Astrocyte (in vitro differentiated cells and primary cell): ENCODE results near the gene IL12RB1. TPM values are rescaled to one million over a fixed set of nuclear protein-coding genes. Genes with fewer than 3 reads are reported as not detected.
A peak's percentile ranks its signal among the peaks of the same experiment; 100 is the strongest.

Source experiments
- DNase-seq: peaks from one replicate; pipeline ENCODE4 v3.0.0-alpha.2; 2010; ENCODE audit warnings: low read depth
- FAIRE-seq: peaks from 2 replicates; lab custom pipeline; 2011; peaks lifted over from hg19 to GRCh38; lab: Jason Lieb, UNC
- H2AFZ ChIP-seq: 2 replicates; pipeline ENCODE4 v1.6.0; 2012; ENCODE audit warnings: low read depth, low read length, inconsistent platforms
- H3K27ac ChIP-seq: 2 replicates; pipeline ENCODE4 v1.5.1; 2011; ENCODE audit warnings: low read depth, low read length, inconsistent platforms
- H3K27me3 ChIP-seq: 2 replicates; pipeline ENCODE4 v1.6.0; 2011; ENCODE audit warnings: low read length, inconsistent platforms; ENCODE audit not compliant: insufficient read depth
- H3K36me3 ChIP-seq: 2 replicates; pipeline ENCODE4 v1.5.1; 2011; ENCODE audit warnings: low read length, inconsistent platforms; ENCODE audit not compliant: insufficient read depth
- H3K4me1 ChIP-seq: 2 replicates; pipeline ENCODE4 v1.5.1; 2011; ENCODE audit warnings: low read length, inconsistent platforms; ENCODE audit not compliant: insufficient read depth
- H3K4me2 ChIP-seq: 2 replicates; pipeline ENCODE4 v1.6.0; 2012; ENCODE audit warnings: low read length, inconsistent platforms
- H3K4me3 ChIP-seq: 2 replicates; pipeline ENCODE4 v1.5.1; 2011; ENCODE audit warnings: low read depth, mild to moderate bottlenecking, low read length, inconsistent platforms; ENCODE audit not compliant: insufficient read depth
- H3K79me2 ChIP-seq: 2 replicates; pipeline ENCODE4 v1.6.0; 2012; ENCODE audit warnings: mild to moderate bottlenecking, low read length, inconsistent platforms; ENCODE audit not compliant: insufficient read depth
- H3K9ac ChIP-seq: 2 replicates; pipeline ENCODE4 v1.6.0; 2012; ENCODE audit warnings: mild to moderate bottlenecking, low read length, inconsistent platforms
- H3K9me3 ChIP-seq: 2 replicates; pipeline ENCODE4 v1.5.1; 2012; ENCODE audit warnings: low read depth, mild to moderate bottlenecking, low read length, inconsistent platforms; ENCODE audit not compliant: insufficient read depth
- H4K20me1 ChIP-seq: 2 replicates; pipeline ENCODE4 v1.6.0; 2012; ENCODE audit warnings: low read length, inconsistent platforms; ENCODE audit not compliant: insufficient read depth
- H3K27ac Mint-ChIP-seq: one replicate; pipeline ENCODE4 v1.8.0; 2021; ENCODE audit warnings: mild to moderate bottlenecking, mixed read lengths; ENCODE audit not compliant: unreplicated experiment
- H3K27me3 Mint-ChIP-seq: one replicate; pipeline ENCODE4 v1.8.0; 2021; ENCODE audit warnings: low read depth, mixed read lengths; ENCODE audit not compliant: unreplicated experiment
- H3K36me3 Mint-ChIP-seq: one replicate; pipeline ENCODE4 v1.8.0; 2021; ENCODE audit warnings: low read depth, mixed read lengths; ENCODE audit not compliant: unreplicated experiment
- H3K4me1 Mint-ChIP-seq: one replicate; pipeline ENCODE4 v1.8.0; 2021; ENCODE audit warnings: low read depth, mixed read lengths; ENCODE audit not compliant: unreplicated experiment
- H3K4me3 Mint-ChIP-seq: one replicate; pipeline ENCODE4 v1.8.0; 2021; ENCODE audit warnings: mild to moderate bottlenecking, moderate library complexity, mixed read lengths; ENCODE audit not compliant: unreplicated experiment
- H3K9me3 Mint-ChIP-seq: one replicate; pipeline ENCODE4 v1.8.0; 2021; ENCODE audit warnings: mild to moderate bottlenecking, mixed read lengths; ENCODE audit not compliant: unreplicated experiment
- CTCF ChIP-seq: IDR thresholded peaks from 2 replicates; pipeline ENCODE4 v1.5.1; 2011; ENCODE audit warnings: low read depth, mild to moderate bottlenecking, inconsistent platforms, low read length, moderate library complexity; ENCODE audit not compliant: insufficient read depth
- EZH2 ChIP-seq: IDR thresholded peaks from 2 replicates; pipeline ENCODE4 v1.6.1; 2012; ENCODE audit warnings: mild to moderate bottlenecking, low read length, inconsistent platforms; ENCODE audit not compliant: insufficient read depth
- total RNA-seq: library from RNA; stranded (reverse); gene quantifications from 2 replicates; pipeline ENCODE4 v1.2.1, GENCODE V29; 2021

The IL12RB1 gene
- total RNA-seq, 1 donor from 2014 or later: 0.07 TPM

DNA sequence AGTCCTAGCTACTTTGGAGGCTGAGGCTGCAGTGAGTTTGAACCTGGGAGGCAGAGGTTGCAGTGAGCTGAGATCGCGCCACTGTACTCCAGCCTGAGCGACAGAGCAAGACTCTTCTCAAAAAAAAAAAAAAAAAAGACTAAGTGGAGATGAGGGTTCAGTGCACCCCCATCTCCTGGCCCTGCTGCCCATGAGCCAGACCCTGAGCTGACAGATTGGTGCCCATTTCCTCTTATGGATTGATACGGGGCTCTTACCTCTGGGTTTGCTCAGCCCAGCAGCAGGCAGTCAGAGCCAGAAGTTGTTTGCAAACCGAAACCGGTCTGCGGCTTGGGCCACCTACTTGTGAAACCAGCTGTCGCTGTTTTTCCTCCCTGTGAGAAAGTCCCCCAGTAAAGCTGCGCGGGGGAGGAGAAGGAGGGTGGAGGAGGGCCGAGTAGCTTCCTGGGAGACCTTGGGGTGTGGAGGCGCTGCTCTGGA is 41.9 kb downstream of the IL12RB1 start:
- peaks cover 41% of the 10 kb centered on the region for H3K27me3 Mint-ChIP-seq
- peaks cover 5% of the 10 kb centered on the region for H3K4me1 Mint-ChIP-seq
- H3K9me3 ChIP-seq: peaks cover 5% of the 10 kb centered on the region
- H3K4me3 Mint-ChIP-seq: no peak overlapping the region
- no peaks in the 10 kb centered on the region for H3K36me3 Mint-ChIP-seq
- no peaks in the 10 kb centered on the region for H3K79me2 ChIP-seq
- no peak overlapping the region for H3K27ac ChIP-seq
- H3K4me3 ChIP-seq: peak overlapping the region; percentile 47
- TF ChIP-seq CTCF: no peak
- TF ChIP-seq EZH2: no peak
- no peak overlapping the region for H3K27ac Mint-ChIP-seq
- peak; percentile 44 for DNase-seq
- no peak for FAIRE-seq
- peaks cover 6% of the 10 kb centered on the region for H3K4me1 ChIP-seq
- H2AFZ ChIP-seq: peak overlapping the region; percentile 64
- H4K20me1 ChIP-seq: no peaks in the 10 kb centered on the region
- H3K9ac ChIP-seq: peak overlapping the region; percentile 33
- no peaks in the 10 kb centered on the region for H3K9me3 Mint-ChIP-seq
- peaks cover 16% of the 10 kb centered on the region for H3K27me3 ChIP-seq
- no peaks in the 10 kb centered on the region for H3K36me3 ChIP-seq
- peak overlapping the region; percentile 81 for H3K4me2 ChIP-seq

DNA sequence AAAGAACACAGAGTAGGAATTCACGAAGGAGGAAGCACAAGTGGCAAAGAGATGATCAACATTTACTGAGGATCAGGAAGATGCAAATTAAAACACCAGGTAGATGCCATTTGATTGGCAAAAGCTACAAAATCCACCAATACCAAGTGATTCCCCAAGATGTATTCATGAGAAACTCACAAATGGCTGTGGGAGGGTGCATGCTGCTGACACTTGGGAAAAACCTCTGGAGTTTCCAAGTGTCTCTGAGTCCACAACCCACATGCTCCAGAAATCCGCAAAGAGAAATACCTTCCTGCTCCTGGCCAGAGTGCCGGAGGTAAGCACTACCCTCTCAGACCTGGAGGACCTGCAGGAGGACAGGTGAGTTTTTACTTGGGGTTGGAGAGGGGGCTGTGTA is 43.1 kb downstream of the IL12RB1 start:
- no peak overlapping the region for H3K27ac Mint-ChIP-seq

More for the DNA sequence above, 43.1 kb downstream of the IL12RB1 start:
- Histone ChIP-seq H3K36me3 (no peaks in the 10 kb centered on the region), H3K79me2 (no peaks in the 10 kb centered on the region), H3K9me3 (peaks cover 5% of the 10 kb centered on the region), H2AFZ (no peak overlapping the region), H3K4me1 (peaks cover 6% of the 10 kb centered on the region), H3K27ac (no peak overlapping the region), H4K20me1 (no peaks in the 10 kb centered on the region), H3K4me3 (no peak overlapping the region), H3K27me3 (peaks cover 16% of the 10 kb centered on the region), H3K9ac (no peak overlapping the region), H3K4me2 (no peak overlapping the region)
- H3K36me3 Mint-ChIP-seq: no peaks in the 10 kb centered on the region
- no peaks in the 10 kb centered on the region for H3K9me3 Mint-ChIP-seq
- no peak for DNase-seq
- peaks cover 41% of the 10 kb centered on the region for H3K27me3 Mint-ChIP-seq
- no peak for FAIRE-seq
- H3K4me3 Mint-ChIP-seq: no peak overlapping the region
- H3K4me1 Mint-ChIP-seq: peaks cover 5% of the 10 kb centered on the region
- TF ChIP-seq CTCF (no peak), EZH2 (no peak)
